Cortex of kidney (tissue), 1 donor: Measurements from ENCODE around the gene SPTBN1.

ENCODE experiments used
- DNase-seq: peaks from one replicate; lab custom pipeline; 2025; lab: John Stamatoyannopoulos, UW

The SPTBN1 gene

DNA sequence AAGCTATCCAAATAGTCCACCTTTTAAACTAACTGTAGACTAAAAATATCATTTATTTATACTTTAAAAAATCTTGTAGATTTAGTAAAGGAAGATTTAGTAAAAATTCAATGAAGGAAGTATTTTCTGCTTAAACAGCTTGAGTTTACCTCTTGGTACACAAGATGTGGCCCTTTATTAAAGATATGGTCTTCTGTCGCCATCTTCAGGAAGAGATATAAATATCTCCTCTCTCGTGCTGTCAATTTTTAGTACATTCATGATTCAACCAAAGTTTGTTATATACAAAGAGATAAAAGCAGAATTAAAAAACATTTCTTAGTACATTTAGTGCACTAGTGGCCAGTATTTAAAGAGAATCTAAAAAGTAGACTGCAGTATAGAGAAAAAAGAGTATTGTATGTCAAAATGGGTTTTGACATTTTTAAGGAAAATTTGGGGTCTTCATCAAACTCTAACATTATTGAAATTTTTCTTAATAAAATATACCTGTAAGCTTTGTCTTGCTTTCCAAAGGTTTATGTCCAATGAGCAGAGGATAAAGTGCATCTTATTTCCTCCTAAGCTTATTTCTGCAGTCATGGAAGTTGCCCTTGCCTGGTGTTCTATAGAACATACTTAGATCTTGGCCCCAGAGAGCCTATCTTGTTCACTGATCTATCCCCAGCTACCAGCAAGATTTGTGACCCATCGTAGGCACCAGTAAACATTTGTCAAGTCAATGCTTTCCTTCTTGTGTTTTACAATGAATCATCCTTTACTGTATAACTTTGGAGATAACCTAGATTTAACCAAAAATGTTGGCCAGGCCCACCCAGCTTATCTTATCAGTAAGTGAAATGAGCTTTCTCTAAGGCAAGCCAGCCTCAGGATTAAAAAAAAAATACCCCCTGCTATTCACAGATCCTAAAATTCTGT lies 248.8 kb downstream of the SPTBN1 start:
- DNase-seq: no peak

DNA sequence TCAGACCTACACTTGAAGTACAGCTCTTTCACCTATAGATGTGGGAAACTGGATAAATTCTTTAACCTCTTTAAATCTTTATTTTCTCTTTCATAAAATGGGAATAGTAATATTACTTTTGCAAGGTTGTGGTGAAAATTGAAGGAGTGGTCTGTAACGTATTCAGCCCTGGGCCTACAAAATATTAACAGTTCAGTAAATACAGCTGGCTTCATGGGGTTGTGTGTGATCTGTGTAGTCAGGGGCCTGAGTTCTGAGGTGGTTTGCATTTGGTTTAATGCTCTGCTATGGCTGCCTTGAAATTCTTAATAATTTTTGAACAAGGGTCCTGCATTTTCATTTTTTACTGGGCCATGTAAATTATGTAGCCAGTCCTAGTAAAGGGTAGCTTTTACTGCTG lies 250.5 kb downstream of the SPTBN1 start:
- no peak for DNase-seq

DNA sequence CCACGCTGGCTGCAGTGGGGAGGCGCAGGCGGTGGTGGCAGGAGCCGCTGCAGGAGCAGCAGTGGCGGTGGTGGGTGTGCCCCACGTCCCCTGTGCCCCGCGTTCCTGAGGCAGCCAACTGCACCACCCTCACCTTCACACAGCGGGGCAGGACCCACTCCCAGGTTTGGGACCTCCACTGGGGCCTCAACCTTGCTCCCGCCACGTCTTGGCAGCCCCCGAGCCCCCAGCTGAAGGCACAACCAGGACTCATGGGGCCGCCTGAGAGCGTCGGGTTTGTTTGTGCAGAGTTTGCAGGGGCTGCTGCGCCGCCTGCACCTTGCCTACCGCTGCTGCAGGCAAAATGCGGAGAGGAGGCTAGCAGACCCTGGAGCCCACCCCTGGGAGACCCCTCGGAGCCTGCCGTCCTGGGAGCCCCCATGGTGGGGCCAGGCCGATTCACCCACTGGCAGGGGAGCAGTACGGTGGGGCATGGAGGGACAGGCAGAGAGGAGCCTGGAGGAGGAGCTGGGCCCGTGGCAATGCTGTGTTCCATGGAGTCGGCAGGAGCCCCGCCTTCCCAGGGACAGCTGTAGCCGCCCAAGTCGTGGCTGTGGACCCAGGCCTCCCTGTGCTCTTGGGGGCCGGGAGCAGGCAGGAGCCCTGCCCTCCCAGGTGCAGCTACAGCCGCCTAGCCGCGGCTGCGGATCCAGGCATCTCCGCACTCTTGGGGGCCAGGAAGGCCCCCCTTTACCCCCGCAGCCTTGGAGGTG lies 252.6 kb downstream of the SPTBN1 start:
- DNase-seq: no peak

DNA sequence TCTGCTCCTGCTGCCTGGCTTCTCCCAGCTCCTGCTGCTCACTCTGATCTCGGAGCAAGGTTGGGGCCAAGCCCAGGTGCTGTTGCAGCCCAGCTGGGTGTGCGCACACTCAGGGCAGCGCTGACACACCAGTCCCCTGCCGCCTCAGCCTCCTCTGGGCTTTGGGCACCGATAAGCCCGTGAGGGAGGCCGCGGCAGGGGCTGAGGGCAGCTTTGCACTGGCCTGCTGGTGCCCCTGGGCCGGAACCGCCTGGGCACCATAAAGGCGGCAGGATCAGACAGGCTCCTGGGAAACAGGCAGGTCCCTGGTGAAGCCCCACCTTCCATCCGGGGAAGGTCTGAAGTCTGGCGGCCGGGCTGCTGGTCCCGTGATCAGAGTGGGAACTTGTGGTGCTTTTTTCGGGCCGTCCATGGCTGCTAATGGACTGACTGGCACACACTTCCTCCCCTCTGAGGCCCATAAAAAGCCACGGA lies 253.2 kb downstream of the SPTBN1 start:
- DNase-seq: no peak

DNA sequence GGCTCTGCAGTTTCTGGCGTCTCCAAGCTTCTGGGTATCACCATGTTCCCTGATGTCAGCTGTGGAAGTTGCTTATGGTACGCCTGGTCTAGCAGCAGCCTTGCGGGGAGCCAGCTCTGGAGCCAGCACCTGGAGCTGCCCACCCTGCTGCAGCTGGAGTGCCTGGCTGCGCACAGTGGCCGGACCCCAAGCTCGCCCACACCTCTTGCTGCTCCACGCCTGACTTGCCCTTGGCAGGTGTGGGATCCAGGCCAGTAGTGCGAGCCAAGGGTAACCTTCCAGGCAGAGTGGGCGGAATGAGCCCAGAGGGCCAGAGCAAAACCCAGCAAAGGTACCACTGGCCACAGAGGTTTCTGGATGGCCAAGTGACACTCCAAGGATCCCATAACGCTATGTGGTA lies 254.1 kb downstream of the SPTBN1 start:
- no peak for DNase-seq

DNA sequence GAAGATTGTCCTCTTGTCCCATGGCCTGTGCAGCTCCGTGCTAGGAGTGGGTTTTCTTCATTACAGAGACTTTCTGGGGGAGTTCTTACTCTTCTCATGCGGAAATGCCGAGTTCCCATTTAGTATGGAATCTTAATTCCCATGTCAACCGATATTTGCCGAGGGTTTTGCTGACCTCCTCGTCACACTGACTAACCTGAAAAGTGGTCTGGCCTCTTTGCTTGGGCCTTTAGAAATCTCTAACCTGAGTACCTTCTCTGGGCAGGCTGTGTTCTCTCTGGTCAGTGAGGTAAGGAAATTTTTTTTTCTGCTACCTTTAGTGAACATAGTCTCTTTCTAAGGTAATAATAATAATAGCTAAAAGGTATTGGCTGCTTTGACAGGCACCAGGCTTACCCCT lies 256.4 kb downstream of the SPTBN1 start:
- no peak for DNase-seq

DNA sequence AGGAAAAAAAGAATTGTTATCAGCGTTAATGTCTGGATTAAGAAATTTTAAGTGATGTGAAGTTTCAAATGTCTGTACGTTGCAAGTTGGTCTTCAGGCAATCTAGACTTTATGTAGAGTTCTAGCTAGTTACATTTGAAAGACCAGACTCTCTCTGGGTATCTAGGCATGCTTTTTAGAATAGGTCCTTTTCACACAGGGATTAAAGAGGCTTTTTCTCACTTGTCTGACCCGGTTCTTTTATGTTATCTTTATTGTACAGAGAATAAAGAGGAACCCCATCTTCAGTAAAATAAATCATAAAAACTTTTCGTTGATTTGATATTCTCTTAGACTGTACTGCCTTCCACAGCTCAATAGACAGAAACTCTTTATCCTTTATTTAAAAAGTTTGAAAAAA lies 258.9 kb downstream of the SPTBN1 start:
- DNase-seq: no peak

DNA sequence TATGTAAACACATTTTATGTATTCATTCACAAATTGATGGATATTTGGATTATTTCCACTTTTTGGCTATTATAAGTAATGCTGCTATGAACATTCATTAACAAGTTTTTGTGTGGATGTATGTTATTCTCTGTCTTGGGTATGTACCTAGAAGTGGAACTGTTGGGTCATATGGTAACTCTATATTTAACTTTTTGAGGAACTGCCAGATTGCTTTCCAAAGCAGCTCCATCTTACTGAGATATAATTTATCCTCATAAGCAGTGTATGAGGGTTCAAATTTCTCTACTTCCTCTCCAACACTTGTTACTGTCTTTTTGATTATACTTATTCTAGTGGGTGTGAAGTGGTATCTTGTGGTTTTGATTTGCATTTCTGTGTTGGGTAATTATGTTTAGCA lies 260.2 kb downstream of the SPTBN1 start:
- no peak for DNase-seq

DNA sequence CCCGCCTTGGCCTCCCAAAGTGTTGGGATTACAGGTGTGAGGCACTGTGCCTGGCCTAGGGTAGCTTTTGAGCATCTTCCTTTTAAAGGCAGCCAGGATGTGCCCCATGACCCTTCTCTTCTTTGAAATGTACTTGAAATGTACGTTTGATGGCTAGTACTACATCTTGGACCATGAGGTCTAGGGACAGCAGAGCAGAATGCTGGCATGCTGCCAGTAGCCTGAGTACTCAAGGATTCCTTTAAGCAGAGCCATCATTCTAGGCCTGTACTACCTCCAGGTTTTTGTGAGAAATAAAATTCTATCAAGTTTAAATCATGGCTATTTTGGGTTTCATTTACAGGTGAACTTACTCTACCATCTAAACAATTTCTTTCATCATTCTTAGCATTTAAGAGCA lies 264.4 kb downstream of the SPTBN1 start:
- DNase-seq: no peak
